GM12892 (cell line): ENCODE data around the gene SORCS2.

ENCODE experiments used
- POLR2A ChIP-seq: IDR thresholded peaks from 2 replicates; pipeline ENCODE4 v1.6.1; 2011; ENCODE audit warnings: low read depth, low read length, control low read depth
- TAF1 ChIP-seq: IDR thresholded peaks from 2 replicates; pipeline ENCODE4 v1.6.1; 2011; ENCODE audit warnings: low read depth, mild to moderate bottlenecking, control low read depth, low read length, borderline replicate concordance

DNA sequence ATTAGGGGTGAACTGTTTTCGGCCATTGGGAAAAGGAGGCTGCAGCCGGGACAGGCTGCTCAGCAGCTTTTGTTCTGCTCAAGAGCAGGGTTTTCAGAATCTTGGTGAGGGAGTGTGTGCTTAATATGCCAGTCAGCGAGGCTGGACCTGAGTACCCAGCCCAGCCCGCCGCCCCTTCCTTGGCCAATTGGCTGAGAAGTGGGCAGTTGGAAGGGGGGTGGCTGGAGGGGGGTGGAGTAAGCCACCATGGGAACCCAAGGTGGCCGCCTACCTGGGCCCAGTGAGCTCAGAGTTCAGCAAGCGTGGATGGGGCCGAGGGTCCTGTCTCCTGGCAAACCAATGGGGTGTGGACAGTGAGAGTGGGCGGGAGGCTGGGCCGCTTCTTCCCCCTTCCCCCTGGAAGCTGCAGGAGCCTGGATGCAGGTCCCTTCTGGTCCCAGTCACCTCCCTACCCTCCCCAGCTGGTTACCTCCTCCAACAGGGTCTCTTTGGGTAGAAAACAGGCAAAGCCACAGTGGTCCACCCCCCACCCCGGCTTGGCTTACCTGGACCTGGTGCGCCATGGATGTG, 52.5 kb downstream of the SORCS2 start:
- no peak for TF ChIP-seq POLR2A
- no peak for TF ChIP-seq TAF1
